LNCaP clone FGC (cell line): ENCODE results near the gene NECAB2.
A peak's percentile ranks its signal among the peaks of the same experiment; 100 is the strongest.
"Not testable (repeated sequence)": the region's sequence is repeated elsewhere in the genome, so short reads cannot be mapped to it uniquely, and the experiment has no call there.

Source experiments
- DNase-seq: peaks from one replicate; pipeline ENCODE4 v3.0.0-alpha.2; 2011; ENCODE audit warnings: low read depth
- H3K4me3 ChIP-seq: 2 replicates; pipeline ENCODE4 v1.5.1; 2011; ENCODE audit warnings: mild to moderate bottlenecking, low read depth, low read length, control low read depth
- CTCF ChIP-seq: IDR thresholded peaks from 2 replicates; pipeline ENCODE4 v1.5.1; 2012; ENCODE audit warnings: mild to moderate bottlenecking; ENCODE audit not compliant: control insufficient read depth, insufficient read depth; ENCODE audit errors: extremely low read depth

NECAB2 gene

GRCh38 chr16:83948914-83949723, 18.9 kb upstream of the NECAB2 start:
- no peak overlapping the region for H3K4me3 ChIP-seq
- TF ChIP-seq CTCF = no peak
- no peak for DNase-seq

- TF ChIP-seq CTCF = no peak
- H3K4me3 ChIP-seq = no peak overlapping the region
- no peak for DNase-seq
Observed at GRCh38 chr16:83949724-83950001, 18.4 kb upstream of the NECAB2 start.

GRCh38 chr16:83950862-83951399, 17.1 kb upstream of the NECAB2 start:
- not testable (repeated sequence) for H3K4me3 ChIP-seq, DNase-seq

GRCh38 chr16:83951544-83951943, 16.5 kb upstream of the NECAB2 start:
- no peak for TF ChIP-seq CTCF
- no peak overlapping the region for H3K4me3 ChIP-seq
- no peak for DNase-seq

GRCh38 chr16:83952587-83952939, 15.5 kb upstream of the NECAB2 start:
- TF ChIP-seq CTCF = no peak
- DNase-seq = no peak
- peak overlapping the region; percentile 58 for H3K4me3 ChIP-seq

GRCh38 chr16:83952940-83953795, 14.9 kb upstream of the NECAB2 start, which contains the start of gene OSGIN1:
TSS of gene OSGIN1 (plus strand) at chr16:83953240. CDS start at chr16:83957672, 4,432 bp downstream.
- peak within 1 kb of the TSS; percentile 58 for H3K4me3 ChIP-seq
- TF ChIP-seq CTCF = no peak

GRCh38 chr16:83953796-83954576, 14.1 kb upstream of the NECAB2 start:
- peak; percentile 38 for DNase-seq
- TF ChIP-seq CTCF = peak; percentile 63

More at GRCh38 chr16:83952940-83953795, 14.9 kb upstream of the NECAB2 start, which contains the start of gene OSGIN1:
- DNase-seq = peak; percentile 74

More at GRCh38 chr16:83953796-83954576, 14.1 kb upstream of the NECAB2 start:
- H3K4me3 ChIP-seq = peak overlapping the region; percentile 58
